H1 (cell line): ENCODE measurements around the gene TECR. TPM values are rescaled to one million over a fixed set of nuclear protein-coding genes. Genes with fewer than 3 reads are reported as not detected.

Experiments used
- CTCF ChIA-PET: fragments of 300-600 bp; sonication (Branson Sonifier 250); formaldehyde crosslinking; loops from one replicate; lab custom pipeline; 2021; ENCODE audit not compliant: partially characterized antibody; lab: Charles Lee
- POLR2A ChIA-PET: fragments of 300-600 bp; sonication (Branson Sonifier 250); formaldehyde crosslinking; loops from one replicate; lab custom pipeline; 2021; ENCODE audit warnings: inconsistent platforms; ENCODE audit not compliant: partially characterized antibody; lab: Charles Lee
- DNase-seq, 2 experiments: peaks; one replicate each; pipeline versions ENCODE4 v3.0.0 to v3.0.0-alpha.2; 2010 to 2022; ENCODE audit warnings: low spot score in 2 of 2, low read depth in 1 of 2, mixed read lengths in 1 of 2
- FAIRE-seq: peaks from 2 replicates; lab custom pipeline; 2011; peaks lifted over from hg19 to GRCh38; lab: Jason Lieb, UNC
- H2AFZ ChIP-seq: 2 replicates; pipeline ENCODE4 v1.8.1; 2012; ENCODE audit warnings: low read length, inconsistent platforms
- H2AK5ac ChIP-seq: 2 replicates; pipeline ENCODE4 v1.6.1; 2013; ENCODE audit warnings: low read depth, low read length
- H2BK120ac ChIP-seq: replicated peaks from 2 replicates; pipeline ENCODE3; 2013; ENCODE audit warnings: low read depth, low read length, inconsistent platforms
- H2BK12ac ChIP-seq: 2 replicates; pipeline ENCODE4 v1.6.1; 2013; ENCODE audit warnings: low read depth, low read length
- H2BK15ac ChIP-seq: 2 replicates; pipeline ENCODE4 v1.6.1; 2013; ENCODE audit warnings: low read length
- H2BK20ac ChIP-seq: 2 replicates; pipeline ENCODE4 v1.6.1; 2013; ENCODE audit warnings: low read length
- H2BK5ac ChIP-seq: 2 replicates; pipeline ENCODE4 v1.6.1; 2013; ENCODE audit warnings: low read depth, low read length
- H3K14ac ChIP-seq: 2 replicates; pipeline ENCODE4 v1.6.1; 2013; ENCODE audit warnings: inconsistent platforms; ENCODE audit not compliant: insufficient read length
- H3K18ac ChIP-seq: 2 replicates; pipeline ENCODE4 v1.6.1; 2013; ENCODE audit warnings: low read length; ENCODE audit errors: extremely low read depth
- H3K23ac ChIP-seq: 2 replicates; pipeline ENCODE4 v1.6.1; 2013; ENCODE audit warnings: inconsistent platforms; ENCODE audit not compliant: insufficient read length
- H3K23me2 ChIP-seq: 2 replicates; pipeline ENCODE4 v1.6.1; 2013; ENCODE audit warnings: low read depth, low read length
- H3K27ac ChIP-seq: 2 replicates; pipeline ENCODE4 v1.6.1; 2011; ENCODE audit warnings: low read depth, low read length, inconsistent platforms
- H3K27me3 ChIP-seq, 4 experiments: replicated peaks in 1 of 4; 1 replicate in 1 of 4; 2 replicates in 3 of 4; pipeline versions ENCODE4 v1.6.1 to v1.8.1; 2011 to 2013; ENCODE audit warnings: low read length in 3 of 4, mild to moderate bottlenecking in 3 of 4, inconsistent platforms in 2 of 4, mixed read lengths in 2 of 4, moderate library complexity in 1 of 4; ENCODE audit not compliant: control insufficient read depth in 3 of 4, insufficient read depth in 3 of 4; ENCODE audit errors: extremely low read depth in 1 of 4
- H3K36me3 ChIP-seq, 4 experiments: 2 replicates each; pipeline versions ENCODE4 v1.6.1 to v1.8.1; 2011 to 2013; ENCODE audit warnings: mild to moderate bottlenecking in 4 of 4, low read length in 3 of 4, moderate library complexity in 2 of 4, control low read depth in 1 of 4, inconsistent platforms in 1 of 4; ENCODE audit not compliant: insufficient read depth in 4 of 4, control insufficient read depth in 2 of 4
- H3K4ac ChIP-seq: replicated peaks from 2 replicates; pipeline ENCODE3; 2013; ENCODE audit warnings: low read length, low read depth, mixed read lengths, inconsistent platforms; ENCODE audit not compliant: insufficient read length
- H3K4me1 ChIP-seq, 4 experiments: replicated peaks in 1 of 4; 1 replicate in 1 of 4; 2 replicates in 3 of 4; pipeline versions ENCODE4 v1.6.1 to v1.8.1; 2011 to 2013; ENCODE audit warnings: low read length in 3 of 4, inconsistent platforms in 2 of 4, mixed read lengths in 1 of 4; ENCODE audit not compliant: insufficient read depth in 4 of 4, control insufficient read depth in 3 of 4
- H3K4me2 ChIP-seq, 2 experiments: 2 replicates each; pipeline versions ENCODE4 v1.6.1 to v1.8.1; 2011 to 2013; ENCODE audit warnings: low read depth in 2 of 2, low read length in 2 of 2, control low read depth in 1 of 2, inconsistent platforms in 1 of 2, mild to moderate bottlenecking in 1 of 2; ENCODE audit not compliant: insufficient read depth in 1 of 2
- H3K4me3 ChIP-seq, 4 experiments: fragments of 200-600, 300-600 bp in 1 of 4; sonication (generic), shearing (Covaris generic), sonication (Bioruptor Twin) in 1 of 4; 2 replicates each; pipeline versions ENCODE4 v1.5.1 to v1.8.1; 2011 to 2016; ENCODE audit warnings: low read length in 4 of 4, low read depth in 3 of 4, control low read depth in 2 of 4, inconsistent platforms in 2 of 4, mild to moderate bottlenecking in 2 of 4, mixed read lengths in 1 of 4, moderate library complexity in 1 of 4; ENCODE audit not compliant: insufficient read depth in 2 of 4; ENCODE audit errors: extremely low read depth in 1 of 4
- H3K56ac ChIP-seq: replicated peaks from 2 replicates; pipeline ENCODE3; 2013; ENCODE audit warnings: low read depth, mild to moderate bottlenecking, mixed read lengths, low read length, inconsistent platforms; ENCODE audit not compliant: insufficient read length
- H3K79me1 ChIP-seq: 2 replicates; pipeline ENCODE4 v1.6.1; 2013; ENCODE audit warnings: low read depth, low read length, control low read depth
- H3K79me2 ChIP-seq, 2 experiments: 2 replicates each; pipeline versions ENCODE4 v1.6.1 to v1.8.1; 2012 to 2013; ENCODE audit warnings: low read length in 2 of 2, mild to moderate bottlenecking in 2 of 2, inconsistent platforms in 1 of 2; ENCODE audit not compliant: insufficient read depth in 2 of 2, control insufficient read depth in 1 of 2
- H3K9ac ChIP-seq, 4 experiments: replicated peaks in 1 of 4; 1 replicate in 1 of 4; 2 replicates in 3 of 4; pipeline versions ENCODE4 v1.6.1 to v1.8.1; 2011 to 2013; ENCODE audit warnings: low read depth in 3 of 4, low read length in 3 of 4, control low read depth in 2 of 4, mild to moderate bottlenecking in 2 of 4, moderate library complexity in 2 of 4, inconsistent platforms in 1 of 4; ENCODE audit errors: extremely low read depth in 1 of 4
- H3K9me3 ChIP-seq, 2 experiments: 2 replicates each; pipeline versions ENCODE4 v1.6.1 to v1.8.1; 2012 to 2013; ENCODE audit warnings: mild to moderate bottlenecking in 2 of 2, moderate library complexity in 2 of 2, control low read depth in 1 of 2, inconsistent platforms in 1 of 2, low read depth in 1 of 2, low read length in 1 of 2, mixed read lengths in 1 of 2; ENCODE audit not compliant: insufficient read depth in 2 of 2
- H4K20me1 ChIP-seq, 2 experiments: replicated peaks in 1 of 2; 2 replicates each; pipeline versions ENCODE3 to v1.8.1; 2011 to 2013; ENCODE audit warnings: inconsistent platforms in 2 of 2, low read length in 2 of 2, mild to moderate bottlenecking in 1 of 2; ENCODE audit not compliant: insufficient read depth in 2 of 2, control insufficient read depth in 1 of 2
- H4K5ac ChIP-seq: 2 replicates; pipeline ENCODE4 v1.6.1; 2013; ENCODE audit warnings: low read length, low read depth, mixed read lengths, inconsistent platforms; ENCODE audit not compliant: insufficient read length
- H4K8ac ChIP-seq: 2 replicates; pipeline ENCODE4 v1.8.0; 2013; ENCODE audit warnings: mild to moderate bottlenecking, moderate library complexity, low read length, inconsistent platforms; ENCODE audit not compliant: insufficient read depth; ENCODE audit errors: extremely low read depth
- H4K91ac ChIP-seq: replicated peaks from 2 replicates; pipeline ENCODE3; 2013; ENCODE audit warnings: low read length, mixed read lengths, inconsistent platforms; ENCODE audit not compliant: insufficient read length
- CTBP2 ChIP-seq: IDR thresholded peaks from 2 replicates; pipeline ENCODE4 v1.7.0; 2011; ENCODE audit warnings: borderline replicate concordance, mild to moderate bottlenecking, moderate library complexity, mixed read lengths, low read length; ENCODE audit not compliant: insufficient read depth, insufficient read length
- RAD21 ChIP-seq, 2 experiments: IDR thresholded peaks in 1 of 2; conservative IDR thresholded peaks in 1 of 2; 2 replicates each; pipeline ENCODE4 v1.6.1; 2011; ENCODE audit warnings: low read depth in 2 of 2, low read length in 2 of 2, improper control_type of control experiment in 1 of 2, inconsistent platforms in 1 of 2, mild to moderate bottlenecking in 1 of 2, moderate library complexity in 1 of 2
- RNF2 ChIP-seq: fragments of 200-900, 300-1000 bp; sonication (generic); IDR thresholded peaks from 2 replicates; pipeline ENCODE4 v1.7.1; 2016; ENCODE audit warnings: borderline replicate concordance, low read depth, mild to moderate bottlenecking, antibody characterized with exemption, low read length; ENCODE audit not compliant: poor library complexity, severe bottlenecking; ENCODE audit errors: missing control alignments
- SP1 ChIP-seq: IDR thresholded peaks from 2 replicates; pipeline ENCODE4 v1.6.1; 2011; ENCODE audit warnings: low read depth, low read length
- WGBS, 2 experiments: shearing (Covaris generic) in 1 of 2; methylation state at CpG; one replicate each; pipeline versions ENCODE4 v1.1.6 to v1.1.7; 2013 to 2015; ENCODE audit warnings: low lambda C conversion rate in 2 of 2, mixed read lengths in 2 of 2, inconsistent platforms in 1 of 2, low coverage in 1 of 2, missing lambda C conversion rate in 1 of 2; ENCODE audit not compliant: insufficient replicate concordance in 2 of 2, insufficient coverage in 1 of 2, insufficient read length in 1 of 2; ENCODE audit errors: extremely low coverage in 1 of 2, missing lambda C conversion rate in 1 of 2; 5-methylcytosine and 5-hydroxymethylcytosine counted together
- polyA plus RNA-seq, 7 experiments: library from polyadenylated mRNA; depleted of rRNA in 3 of 7; stranded (reverse) in 5 of 7; unstranded in 2 of 7; fragments of >200 nt in 5 of 7; fragments of 200-250 nt in 2 of 7; gene quantifications; 1 replicate in 5 of 7; 2 replicates in 1 of 7; 4 replicates in 1 of 7; pipeline versions ENCODE4 v1.2.1 to v1.2.3, GENCODE V29; 2011 to 2013; ENCODE audit warnings: missing spikeins in 2 of 7, mixed read lengths in 2 of 7
- total RNA-seq: library from RNA; stranded (reverse); fragmentation: NEBNext Ultra II Directional; extraction: Animal tissue kit (Norgen Biotek cat#: 25700); gene quantifications from 2 replicates; pipeline ENCODE4 v1.2.1, GENCODE V29; 2021
- TF ChIP-seq, protein P1 (sequence below): IDR thresholded peaks from 2 replicates; pipeline ENCODE4 v1.6.1; 2011; ENCODE audit warnings: low read depth, mild to moderate bottlenecking, low read length; ENCODE audit not compliant: insufficient read depth

TECR gene
- total and polyA plus RNA-seq, 2 of the 8 experiments (the other 6 are each of a cell fraction or from before 2014, with no cell fraction given) = 172 to 405 TPM

DNA sequence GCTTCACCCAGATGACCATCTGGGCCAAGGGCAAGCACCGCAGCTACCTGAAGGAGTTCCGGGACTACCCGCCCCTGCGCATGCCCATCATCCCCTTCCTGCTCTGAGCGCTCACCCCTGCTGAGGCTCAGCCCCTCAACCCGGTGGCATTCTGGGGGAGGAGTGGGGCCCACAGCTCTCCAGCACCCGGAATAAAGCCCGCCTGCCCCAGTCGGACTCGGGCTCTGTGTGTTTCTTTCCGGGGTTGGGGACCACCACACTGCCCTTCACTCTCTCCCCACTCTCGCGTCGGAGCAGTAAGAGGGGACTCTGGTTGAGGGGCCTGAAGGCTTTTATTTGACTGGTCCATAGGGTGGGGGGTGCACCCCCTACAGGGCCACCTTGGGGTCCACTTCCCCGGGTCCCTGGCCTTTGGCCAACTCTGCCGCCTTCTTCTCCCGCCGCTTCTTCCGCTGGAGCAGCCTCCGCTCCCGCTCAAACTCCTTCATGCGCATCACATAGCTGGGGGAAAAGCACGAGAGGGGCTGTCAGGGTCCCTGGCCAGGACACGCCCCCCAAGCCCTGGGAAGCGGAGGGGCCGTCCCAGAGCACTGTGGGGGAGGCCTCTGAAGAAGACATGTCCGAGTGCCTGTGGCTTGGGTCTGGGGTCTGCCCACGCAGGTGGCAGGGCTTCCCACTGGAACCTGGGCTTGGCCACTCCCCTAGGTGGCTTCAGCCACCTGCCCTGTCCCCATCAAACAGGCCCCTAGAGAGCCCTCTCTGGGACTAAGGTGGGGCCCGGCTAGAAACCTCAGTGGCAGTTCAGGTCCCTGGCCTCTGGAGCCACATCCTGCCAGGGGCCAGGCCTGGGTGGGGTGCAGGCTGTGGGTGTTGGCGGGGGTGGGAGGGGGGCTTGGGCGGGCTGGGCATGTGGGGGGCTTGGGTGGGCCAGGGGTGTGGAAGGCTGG, 36.6 kb downstream of the TECR start:
- Histone ChIP-seq H2AK5ac (no peak overlapping the region), H3K27ac (no peak overlapping the region), H3K18ac (no peak overlapping the region), H3K4me1 (peaks cover 0 to 27% (median 24%) of the 10 kb centered on the region in 4 experiments; a peak in 6 of 7 replicates), H3K27me3 (no peaks in the 10 kb centered on the region), H2BK15ac (no peak overlapping the region), H3K14ac (no peak overlapping the region), H2BK20ac (no peak overlapping the region), H3K9ac (no peak overlapping the region), H3K4me3 (no peak overlapping the region), H3K23ac (no peak overlapping the region), H4K8ac (no peak overlapping the region), H2BK12ac (no peak overlapping the region), H4K5ac (no peak overlapping the region), H3K4me2 (no peak overlapping the region), H2BK120ac (no peak overlapping the region), H3K4ac (no peak overlapping the region), H3K79me2 (peaks cover 0 to 16% of the 10 kb centered on the region in 2 experiments; a peak in 2 of 4 replicates), H3K9me3 (no peaks in the 10 kb centered on the region), H3K23me2 (no peaks in the 10 kb centered on the region; the same call in 1 of the 2 replicates), H3K79me1 (peaks cover 5% of the 10 kb centered on the region), H4K20me1 (peaks cover 0 to 15% of the 10 kb centered on the region in 2 experiments), H2AFZ (no peak overlapping the region), H3K56ac (no peak overlapping the region), H3K36me3 (peaks cover 0 to 16% (median 6%) of the 10 kb centered on the region in 4 experiments; a peak in 3 of 8 replicates), H2BK5ac (no peak overlapping the region), H4K91ac (no peak overlapping the region)
- DNase-seq (no peak), FAIRE-seq (no peak)
- ChIA-PET POLR2A (interaction anchor here (1.0 kb wide), 1 partner anchor 120 kb away, joined by 3 read pairs; no protein-coding TSS in a partner anchor), CTCF (interaction anchor here (0.9 kb wide), 1 partner anchor 135 kb away, joined by 3 read pairs; no protein-coding TSS in a partner anchor)
- TF ChIP-seq SP1 = no peak
- TF ChIP-seq, protein P1, sequence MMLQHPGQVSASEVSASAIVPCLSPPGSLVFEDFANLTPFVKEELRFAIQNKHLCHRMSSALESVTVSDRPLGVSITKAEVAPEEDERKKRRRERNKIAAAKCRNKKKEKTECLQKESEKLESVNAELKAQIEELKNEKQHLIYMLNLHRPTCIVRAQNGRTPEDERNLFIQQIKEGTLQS = no peak
- TF ChIP-seq RAD21 (IDR thresholded peaks at IDR 0.05 in 1 of 2, conservative IDR thresholded peaks at IDR 0.05 in 1 of 2; ENCODE audit: low read depth in 2 of 2, low read length in 2 of 2) = no peak
- TF ChIP-seq CTBP2 = no peak
- no peak for TF ChIP-seq RNF2
- WGBS, 2 experiments = 94% methylated on average over 24 of the region's 31 CpGs; no CpG with 5 or more reads in 1 of the 2 experiments
